Colonic mucosa (tissue), 4 donors: ENCODE results near the gene TMBIM6. TPM values are rescaled to one million over a fixed set of nuclear protein-coding genes. Genes with fewer than 3 reads are reported as not detected.
"Not testable (repeated sequence)": the region's sequence is repeated elsewhere in the genome, so short reads cannot be mapped to it uniquely, and the experiment has no call there.

Experiments
- DNase-seq: peaks from one replicate; pipeline ENCODE4 v3.0.0-alpha.2; 2020
- H3K27ac ChIP-seq: fragments of 200-600 bp; one replicate; pipeline ENCODE4 v1.8.0; 2021
- H3K27me3 ChIP-seq: fragments of 200-600 bp; one replicate; pipeline ENCODE4 v1.8.0; 2021
- H3K36me3 ChIP-seq: fragments of 200-600 bp; one replicate; pipeline ENCODE4 v1.8.0; 2021
- H3K4me1 ChIP-seq: fragments of 200-600 bp; one replicate; pipeline ENCODE4 v1.8.0; 2021; ENCODE audit warnings: mild to moderate bottlenecking
- H3K4me3 ChIP-seq: fragments of 200-600 bp; one replicate; pipeline ENCODE4 v1.8.0; 2021
- H3K9ac ChIP-seq, 2 donors: one replicate each; pipeline ENCODE4 v1.7.0; 2013; ENCODE audit warnings: control low read depth in 2 of 2, low read depth in 2 of 2, low read length in 2 of 2
- H3K9me3 ChIP-seq: fragments of 200-600 bp; one replicate; pipeline ENCODE4 v1.8.0; 2021
- CTCF ChIP-seq: fragments of 200-600 bp; IDR thresholded peaks from one replicate; pipeline ENCODE4 v1.8.0; 2022; ENCODE audit warnings: antibody characterized with exemption, mild to moderate bottlenecking
- intact Hi-C: fragments of 100-400 bp; cut with DNase I; formaldehyde crosslinking; loops from one replicate; pipeline ENCODE4 v1.14.1; 2022
- total RNA-seq, 2 donors: library from RNA; stranded (reverse); fragmentation: NEBNext Ultra II Directional in 1 of 2; extraction: Animal tissue kit (Norgen Biotek cat#: 25700) in 1 of 2; gene quantifications; one replicate each; pipeline ENCODE4 v1.2.1, GENCODE V29; 2021
- donor health status: healthy.
- donor health status: DM: no; HTN: no; CAD: no.
- donor health status: DM: no; HTN: no; CAD: no.

Gene TMBIM6
- total RNA-seq, 2 donors from 2014 or later, result 868 to 1,024 TPM

GRCh38 chr12:49777800-49778748 lies 36.7 kb downstream of the TMBIM6 start:
- peak; percentile 80 for TF ChIP-seq CTCF
- H3K9me3 ChIP-seq, result no peaks in the 10 kb centered on the region
- no peaks in the 10 kb centered on the region for H3K36me3 ChIP-seq
- intact Hi-C loops, result loop anchor here (2.0 to 5.0 kb wide), 2 partner anchors 61 to 279 kb away; partner anchors contain the start of gene ASIC1
- no peak overlapping the region for H3K27ac ChIP-seq
- H3K27me3 ChIP-seq, result no peaks in the 10 kb centered on the region
- H3K9ac ChIP-seq, result no peak overlapping the region
- H3K4me3 ChIP-seq, result no peak overlapping the region
- no peaks in the 10 kb centered on the region for H3K4me1 ChIP-seq
- DNase-seq, result peak; percentile 74

GRCh38 chr12:49779581-49779980 lies 38.2 kb downstream of the TMBIM6 start:
- Histone ChIP-seq H3K9me3 (no peaks in the 10 kb centered on the region), H3K27ac (no peak overlapping the region), H3K4me1 (no peaks in the 10 kb centered on the region), H3K4me3 (no peak overlapping the region), H3K27me3 (no peaks in the 10 kb centered on the region), H3K36me3 (no peaks in the 10 kb centered on the region), H3K9ac (no peak overlapping the region)
- TF ChIP-seq CTCF, result no peak
- no peak for DNase-seq
- intact Hi-C loops, result loop anchor here (5.0 kb wide), 1 partner anchor 278 kb away; the partner anchor contains the start of gene ASIC1

- H3K9ac ChIP-seq, H3K4me1 ChIP-seq, DNase-seq, H3K36me3 ChIP-seq, H3K27ac ChIP-seq, H3K4me3 ChIP-seq, H3K27me3 ChIP-seq, H3K9me3 ChIP-seq, intact Hi-C loops: not testable (repeated sequence)
Measured at GRCh38 chr12:49780914-49781313, 39.6 kb downstream of the TMBIM6 start.

- DNase-seq, result no peak
- no peak overlapping the region for H3K27ac ChIP-seq
Measured at GRCh38 chr12:49783917-49784676, 42.7 kb downstream of the TMBIM6 start.

GRCh38 chr12:49784756-49785409 lies 43.5 kb downstream of the TMBIM6 start:
- DNase-seq, result no peak
- no peak overlapping the region for H3K4me3 ChIP-seq
- H3K27me3 ChIP-seq, result no peaks in the 10 kb centered on the region
- no peaks in the 10 kb centered on the region for H3K4me1 ChIP-seq
- no peak overlapping the region for H3K9ac ChIP-seq
- intact Hi-C loops, result no loop called here
- TF ChIP-seq CTCF, result no peak
- no peaks in the 10 kb centered on the region for H3K36me3 ChIP-seq
- H3K9me3 ChIP-seq, result no peaks in the 10 kb centered on the region
- H3K27ac ChIP-seq, result no peak overlapping the region

More at GRCh38 chr12:49783917-49784676, 42.7 kb downstream of the TMBIM6 start:
- no peak for TF ChIP-seq CTCF
- H3K4me3 ChIP-seq, result no peak overlapping the region
- H3K4me1 ChIP-seq, result no peaks in the 10 kb centered on the region
- intact Hi-C loops, result no loop called here
- no peaks in the 10 kb centered on the region for H3K9me3 ChIP-seq
- H3K9ac ChIP-seq, result no peak overlapping the region
- H3K27me3 ChIP-seq, result no peaks in the 10 kb centered on the region
- H3K36me3 ChIP-seq, result no peaks in the 10 kb centered on the region
